ENCODE results near the gene ZNF385D. TPM values are rescaled to one million over a fixed set of nuclear protein-coding genes. Genes with fewer than 3 reads are reported as not detected.

The ZNF385D gene, protein sequence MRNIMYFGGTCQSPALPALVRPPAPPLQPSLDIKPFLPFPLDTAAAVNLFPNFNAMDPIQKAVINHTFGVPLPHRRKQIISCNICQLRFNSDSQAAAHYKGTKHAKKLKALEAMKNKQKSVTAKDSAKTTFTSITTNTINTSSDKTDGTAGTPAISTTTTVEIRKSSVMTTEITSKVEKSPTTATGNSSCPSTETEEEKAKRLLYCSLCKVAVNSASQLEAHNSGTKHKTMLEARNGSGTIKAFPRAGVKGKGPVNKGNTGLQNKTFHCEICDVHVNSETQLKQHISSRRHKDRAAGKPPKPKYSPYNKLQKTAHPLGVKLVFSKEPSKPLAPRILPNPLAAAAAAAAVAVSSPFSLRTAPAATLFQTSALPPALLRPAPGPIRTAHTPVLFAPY
- total RNA-seq: 10 to 100 TPM in 4 of 9 donors, 1 to 10 TPM in 5; 1.3 to 19.8 (median 8.6) TPM
- polyA plus RNA-seq: 1 to 10 TPM; 3.0 to 7.9 TPM
- long read RNA-seq, donor 1: 0 reads
- long read RNA-seq, donor 2, full-length matches to known transcripts: 2 of 8 reads
- long read RNA-seq, donor 2, partial matches to known transcripts: 0 of 8 reads
- long read RNA-seq, donor 2, other reads (novel, unspliced or antisense): 6 of 8 reads
- long read RNA-seq, donor 3, full-length matches to known transcripts: 1 of 2 reads
- long read RNA-seq, donor 3, partial matches to known transcripts: 0 of 2 reads
- long read RNA-seq, donor 3, other reads (novel, unspliced or antisense): 1 of 2 reads

DNA sequence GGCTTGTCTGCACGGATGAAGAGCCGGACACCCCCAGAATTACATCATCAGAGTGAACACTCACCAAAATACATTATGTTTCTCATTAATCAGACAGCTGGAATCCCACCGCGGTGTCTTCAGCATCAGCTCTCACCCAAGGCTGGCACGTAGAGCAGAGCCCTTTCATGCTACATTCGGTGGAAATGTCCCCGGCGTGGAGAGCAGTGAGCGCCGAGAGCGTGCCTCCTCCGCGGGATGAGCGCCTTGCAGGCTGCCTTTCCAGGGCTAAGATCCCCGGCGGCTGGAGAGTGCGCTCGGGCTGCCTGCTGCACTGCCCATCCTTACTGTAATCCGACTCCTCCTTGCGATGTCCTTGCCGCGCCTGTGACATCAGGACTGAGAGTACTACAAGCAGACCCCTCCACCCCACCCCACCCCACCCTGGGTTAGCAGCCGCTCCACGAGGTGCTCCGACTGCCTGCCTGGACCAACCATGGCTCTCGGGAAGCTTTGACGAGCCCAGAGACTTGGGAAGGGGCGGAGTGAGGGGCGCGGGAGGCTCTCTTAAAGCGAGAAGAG is at the start of gene ZNF385D:
Gene ZNF385D, minus strand, starts transcription at position 380 of the 561 bp plus-strand sequence. Its CDS starts 294 bp downstream, at position 86.
- Histone ChIP-seq H3K4me1 (peaks cover 0 to 50% (median 16%) of the 10 kb centered on the region in 12 donors), H3K36me3 (no peaks in the 10 kb centered on the region), H3K9me3 (no peaks in the 10 kb centered on the region), H3K27ac (peak within 1 kb of the TSS; percentile 37 to 80 (median 68)), H3K27me3 (no peaks in the 10 kb centered on the region), H3K4me3 (peak within 1 kb of the TSS; percentile 24 to 73 (median 63))
- peak; percentile 64 to 80 (median 74) for DNase-seq
- ATAC-seq: peak; percentile 81 to 87 (median 84)
- intact Hi-C loops (cut with DNase I): loop anchor here in 9 of 10 donors (1.0 to 10.0 kb wide), 11 partner anchors 41 to 1239 kb away; no protein-coding TSS in a partner anchor
- WGBS, 4 donors: 1% methylated on average over 17 to 31 of the region's 31 CpGs
- TF ChIP-seq, protein P1, sequence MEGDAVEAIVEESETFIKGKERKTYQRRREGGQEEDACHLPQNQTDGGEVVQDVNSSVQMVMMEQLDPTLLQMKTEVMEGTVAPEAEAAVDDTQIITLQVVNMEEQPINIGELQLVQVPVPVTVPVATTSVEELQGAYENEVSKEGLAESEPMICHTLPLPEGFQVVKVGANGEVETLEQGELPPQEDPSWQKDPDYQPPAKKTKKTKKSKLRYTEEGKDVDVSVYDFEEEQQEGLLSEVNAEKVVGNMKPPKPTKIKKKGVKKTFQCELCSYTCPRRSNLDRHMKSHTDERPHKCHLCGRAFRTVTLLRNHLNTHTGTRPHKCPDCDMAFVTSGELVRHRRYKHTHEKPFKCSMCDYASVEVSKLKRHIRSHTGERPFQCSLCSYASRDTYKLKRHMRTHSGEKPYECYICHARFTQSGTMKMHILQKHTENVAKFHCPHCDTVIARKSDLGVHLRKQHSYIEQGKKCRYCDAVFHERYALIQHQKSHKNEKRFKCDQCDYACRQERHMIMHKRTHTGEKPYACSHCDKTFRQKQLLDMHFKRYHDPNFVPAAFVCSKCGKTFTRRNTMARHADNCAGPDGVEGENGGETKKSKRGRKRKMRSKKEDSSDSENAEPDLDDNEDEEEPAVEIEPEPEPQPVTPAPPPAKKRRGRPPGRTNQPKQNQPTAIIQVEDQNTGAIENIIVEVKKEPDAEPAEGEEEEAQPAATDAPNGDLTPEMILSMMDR (IDR thresholded peaks at IDR 0.05): no peak
- no peak for TF ChIP-seq POLR2A (IDR thresholded peaks at IDR 0.05)

DNA sequence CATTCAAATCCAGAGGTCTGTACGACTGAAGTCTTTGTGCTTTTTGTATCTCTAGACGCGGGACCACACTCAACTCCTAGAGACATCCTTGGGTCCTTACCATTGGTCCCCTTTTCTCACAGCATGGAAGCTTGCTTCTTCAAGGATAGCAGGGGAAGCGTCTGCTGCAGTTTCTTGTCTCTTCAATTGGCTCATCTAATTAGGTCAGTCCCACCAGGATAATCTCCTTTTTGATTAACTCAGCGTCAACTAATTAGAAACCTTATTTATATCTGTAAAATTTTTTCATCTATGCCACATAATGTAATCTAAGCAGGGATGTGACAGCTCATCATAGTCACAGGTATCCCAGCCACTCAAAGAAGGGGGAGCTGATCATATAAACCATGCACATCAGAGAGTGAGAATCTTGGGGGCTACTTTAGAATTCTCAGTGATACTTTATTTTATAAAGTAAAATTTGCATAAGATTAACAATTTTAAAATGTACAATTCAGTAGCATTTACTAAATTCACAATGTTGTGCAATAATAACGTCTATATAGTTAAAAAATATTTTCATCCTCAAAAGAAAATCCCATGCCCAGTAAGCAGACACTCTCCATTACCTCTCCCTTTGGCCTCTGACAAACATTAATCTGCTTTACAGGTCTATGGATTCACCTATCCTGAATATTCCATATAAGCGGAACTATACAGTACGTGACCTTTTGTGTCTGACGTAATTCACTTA is 47.5 kb upstream of the ZNF385D start:
- TF ChIP-seq POLR2A (IDR thresholded peaks at IDR 0.05): no peak
- TF ChIP-seq, protein P1 (IDR thresholded peaks at IDR 0.05): no peak
- Histone ChIP-seq H3K27ac (no peak overlapping the region), H3K4me1 (peaks cover 3 to 39% (median 21%) of the 10 kb centered on the region in 12 donors), H3K9me3 (peaks cover 0 to 29% (median 6%) of the 10 kb centered on the region in 12 donors), H3K4me3 (no peak overlapping the region), H3K36me3 (no peaks in the 10 kb centered on the region), H3K27me3 (no peaks in the 10 kb centered on the region)
- ATAC-seq (no peak), DNase-seq (no peak)
- 91 to 97% (median 95%) methylated on average over 9 of the region's 9 CpGs for WGBS, 4 donors
- intact Hi-C loops (cut with DNase I): loop anchor here in 4 of 10 donors (5.0 kb wide), 2 partner anchors 39 to 46 kb away; partner anchors contain the start of gene ZNF385D (in 2 of the 4)

DNA sequence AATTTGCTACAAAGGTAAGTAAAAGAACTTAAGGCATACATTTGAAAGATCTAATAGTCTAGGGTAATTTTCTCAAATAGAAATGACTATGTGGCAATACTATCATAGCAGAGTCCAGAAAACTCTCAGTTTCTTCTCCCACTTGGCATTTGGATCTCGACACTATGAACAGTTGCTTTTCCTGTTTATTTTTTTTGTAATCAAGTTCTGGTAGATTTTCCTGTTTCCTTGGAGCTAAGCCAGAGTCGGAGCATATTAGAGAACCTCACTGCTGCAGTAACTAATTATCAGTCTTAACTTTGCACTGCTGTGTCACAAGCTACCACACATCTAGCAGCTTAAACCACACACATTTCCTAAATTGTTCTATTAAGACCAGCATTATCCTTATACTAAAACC is 44.9 kb upstream of the ZNF385D start:
- no peak for DNase-seq
- Histone ChIP-seq H3K9me3 (peaks cover 0 to 27% (median 6%) of the 10 kb centered on the region in 12 donors), H3K36me3 (no peaks in the 10 kb centered on the region), H3K4me3 (peak overlapping the region in 1 of 12 donors; percentile 1), H3K27me3 (no peaks in the 10 kb centered on the region), H3K27ac (peak overlapping the region; percentile 25 to 78 (median 66)), H3K4me1 (peaks cover 3 to 56% (median 29%) of the 10 kb centered on the region in 12 donors)
- intact Hi-C loops (cut with DNase I): loop anchor here in 5 of 10 donors (2.0 to 5.0 kb wide), 3 partner anchors 41 to 44 kb away; partner anchors contain the start of gene ZNF385D (in 2 of the 5)
- TF ChIP-seq, protein P1 (IDR thresholded peaks at IDR 0.05): no peak
- TF ChIP-seq POLR2A (IDR thresholded peaks at IDR 0.05): no peak
- peak in 2 of 4 donors; percentile 16 to 34 for ATAC-seq
- WGBS, 4 donors: 4 to 16% (median 12%) methylated on average over 2 of the region's 2 CpGs
